ENCODE measurements around the gene PAQR5.

GRCh38 chr15:69380726-69381105, 82.0 kb downstream of the PAQR5 start:
- TF ChIP-seq POLR2A (IDR thresholded peaks at IDR 0.05; ENCODE audit: extremely low read depth, insufficient read length) (no peak), CTCF (IDR thresholded peaks at IDR 0.05; ENCODE audit: low read depth, low read length) (no peak)

All from NB4 (cell line).